GM11168 (cell line): ENCODE data around the gene SUSD1.

Experiments used
- in situ Hi-C: fragments of 300-500 bp; cut with MboI; formaldehyde crosslinking; loops from one replicate; pipeline ENCODE4 v1.12.0; 2022; ENCODE audit warnings: low sequenced_read_pairs; ENCODE audit not compliant: unreplicated experiment

SUSD1 gene

GRCh38 chr9:112074250-112075008 lies 100.7 kb downstream of the SUSD1 start:
- in situ Hi-C loops = loop anchor here (10.0 to 25.0 kb wide), 2 partner anchors 240 to 713 kb away; no protein-coding TSS in a partner anchor

- in situ Hi-C loops = loop anchor here (10.0 kb wide), 1 partner anchor 239 kb away; no protein-coding TSS in a partner anchor
Measured at GRCh38 chr9:112073639-112074173, 101.4 kb downstream of the SUSD1 start.

- in situ Hi-C loops = loop anchor here (10.0 kb wide), 1 partner anchor 238 kb away; no protein-coding TSS in a partner anchor
Measured at GRCh38 chr9:112072721-112073638, 102.1 kb downstream of the SUSD1 start.

- in situ Hi-C loops = loop anchor here (10.0 kb wide), 1 partner anchor 235 kb away; no protein-coding TSS in a partner anchor
Measured at GRCh38 chr9:112069318-112070169, 105.6 kb downstream of the SUSD1 start.

- in situ Hi-C loops = no loop called here
Measured at GRCh38 chr9:112065806-112066606, 109.1 kb downstream of the SUSD1 start.

GRCh38 chr9:112064871-112065270 lies 110.2 kb downstream of the SUSD1 start:
- in situ Hi-C loops = no loop called here

GRCh38 chr9:112063586-112063985 lies 111.5 kb downstream of the SUSD1 start:
- in situ Hi-C loops = no loop called here

GRCh38 chr9:112063151-112063550 lies 111.9 kb downstream of the SUSD1 start:
- in situ Hi-C loops = no loop called here

- in situ Hi-C loops = no loop called here
Measured at GRCh38 chr9:112061152-112061740, 113.9 kb downstream of the SUSD1 start.

- in situ Hi-C loops = no loop called here
Measured at GRCh38 chr9:112059966-112060320, 115.2 kb downstream of the SUSD1 start.

GRCh38 chr9:112059145-112059965 lies 115.7 kb downstream of the SUSD1 start:
- in situ Hi-C loops = no loop called here

GRCh38 chr9:112056996-112057395 lies 118.1 kb downstream of the SUSD1 start:
- in situ Hi-C loops = no loop called here

- in situ Hi-C loops = no loop called here
Measured at GRCh38 chr9:112054916-112055315, 120.2 kb downstream of the SUSD1 start.

GRCh38 chr9:112051812-112052211 lies 123.3 kb downstream of the SUSD1 start:
- in situ Hi-C loops = no loop called here

GRCh38 chr9:112050544-112051475 lies 124.3 kb downstream of the SUSD1 start:
- in situ Hi-C loops = no loop called here

- in situ Hi-C loops = no loop called here
Measured at GRCh38 chr9:112049811-112050516, 125.1 kb downstream of the SUSD1 start.
